Tibial nerve (tissue), 4 donors: ENCODE data around the gene KPNA1. TPM values are rescaled to one million over a fixed set of nuclear protein-coding genes. Genes with fewer than 3 reads are reported as not detected.

Experiments used
- DNase-seq, 2 donors: peaks; one replicate each; pipeline ENCODE4 v3.0.0-alpha.2; 2019; ENCODE audit warnings: low spot score in 2 of 2
- H3K27ac ChIP-seq, 4 donors: fragments of 200-600 bp; sonication (generic) in 3 of 4; one replicate each; pipeline ENCODE4 v1.5.1; 2017 to 2019; ENCODE audit warnings: mild to moderate bottlenecking in 1 of 4
- H3K27me3 ChIP-seq, 2 donors: fragments of 200-600 bp; sonication (generic) in 1 of 2; one replicate each; pipeline versions ENCODE4 v1.5.1 to v1.6.0; 2017 to 2019
- H3K36me3 ChIP-seq, 3 donors: fragments of 200-600 bp; sonication (generic); one replicate each; pipeline ENCODE4 v1.5.1; 2018 to 2019
- H3K4me1 ChIP-seq, 4 donors: fragments of 200-600 bp; sonication (generic) in 3 of 4; one replicate each; pipeline ENCODE4 v1.5.1; 2017 to 2019
- H3K4me3 ChIP-seq, 4 donors: fragments of 200-600 bp; sonication (generic) in 3 of 4; one replicate each; pipeline ENCODE4 v1.5.1; 2017 to 2019; ENCODE audit warnings: mild to moderate bottlenecking in 1 of 4, moderate library complexity in 1 of 4
- H3K9me3 ChIP-seq, 4 donors: fragments of 200-600 bp; sonication (generic) in 3 of 4; one replicate each; pipeline ENCODE4 v1.5.1; 2017 to 2019
- CTCF ChIP-seq, 5 experiments: fragments of 200-600 bp in 3 of 5; fragments of 450-650 bp in 2 of 5; sonication (generic) in 3 of 5; IDR thresholded peaks; one replicate each; pipeline ENCODE4 v1.5.1; 2016 to 2019; ENCODE audit warnings: antibody characterized with exemption in 5 of 5, mild to moderate bottlenecking in 3 of 5, moderate library complexity in 2 of 5
- EP300 ChIP-seq, 2 donors: sonication (generic); formaldehyde crosslinking; IDR thresholded peaks; one replicate each; pipeline ENCODE4 v1.6.1; 2017; ENCODE audit warnings: antibody characterized with exemption in 2 of 2, mild to moderate bottlenecking in 1 of 2
- POLR2A ChIP-seq, 2 donors: fragments of 450-650 bp; IDR thresholded peaks; one replicate each; pipeline ENCODE4 v1.6.1; 2017; ENCODE audit warnings: antibody characterized with exemption in 2 of 2, mild to moderate bottlenecking in 2 of 2, moderate library complexity in 2 of 2
- WGBS, 2 donors: methylation state at CpG; one replicate each; pipeline ENCODE4 v1.1.5; 2018; 5-methylcytosine and 5-hydroxymethylcytosine counted together
- total RNA-seq, 4 donors: library from RNA; depleted of rRNA; stranded (reverse); fragments of >200 nt; gene quantifications; one replicate each; pipeline ENCODE4 v1.1.0, GENCODE V29; 2016

The KPNA1 gene
- total RNA-seq, 4 donors from 2014 or later, result 36.8 to 46.5 (median 41.8) TPM

- no peak overlapping the region for H3K4me3 ChIP-seq
- peaks cover 0 to 13% (median 0%) of the 10 kb centered on the region in 4 donors for H3K4me1 ChIP-seq
- no peak for DNase-seq
- no peaks in the 10 kb centered on the region for H3K9me3 ChIP-seq
- TF ChIP-seq POLR2A (IDR thresholded peaks at IDR 0.05) (no peak), EP300 (IDR thresholded peaks at IDR 0.05) (no peak), CTCF (IDR thresholded peaks at IDR 0.05) (no peak)
- no peaks in the 10 kb centered on the region for H3K27me3 ChIP-seq
- no peak overlapping the region for H3K27ac ChIP-seq
- WGBS, 2 donors, result 96 to 99% methylated on average over 3 of the region's 3 CpGs
- peaks cover 0 to 36% (median 4%) of the 10 kb centered on the region in 3 donors for H3K36me3 ChIP-seq
Observed at GRCh38 chr3:122466701-122467240, 48.0 kb downstream of the KPNA1 start.

- 98 to 100% methylated on average over 1 of the region's 1 CpG for WGBS, 2 donors
- Histone ChIP-seq H3K36me3 (peaks cover 0 to 55% (median 4%) of the 10 kb centered on the region in 3 donors), H3K4me1 (peaks cover 0 to 13% (median 0%) of the 10 kb centered on the region in 4 donors), H3K4me3 (no peak overlapping the region), H3K9me3 (no peaks in the 10 kb centered on the region), H3K27me3 (no peaks in the 10 kb centered on the region), H3K27ac (no peak overlapping the region)
- no peak for TF ChIP-seq POLR2A (IDR thresholded peaks at IDR 0.05)
- TF ChIP-seq CTCF (IDR thresholded peaks at IDR 0.05), result no peak
- no peak for TF ChIP-seq EP300 (IDR thresholded peaks at IDR 0.05)
- no peak for DNase-seq
Observed at GRCh38 chr3:122464659-122465058, 50.1 kb downstream of the KPNA1 start.

DNA sequence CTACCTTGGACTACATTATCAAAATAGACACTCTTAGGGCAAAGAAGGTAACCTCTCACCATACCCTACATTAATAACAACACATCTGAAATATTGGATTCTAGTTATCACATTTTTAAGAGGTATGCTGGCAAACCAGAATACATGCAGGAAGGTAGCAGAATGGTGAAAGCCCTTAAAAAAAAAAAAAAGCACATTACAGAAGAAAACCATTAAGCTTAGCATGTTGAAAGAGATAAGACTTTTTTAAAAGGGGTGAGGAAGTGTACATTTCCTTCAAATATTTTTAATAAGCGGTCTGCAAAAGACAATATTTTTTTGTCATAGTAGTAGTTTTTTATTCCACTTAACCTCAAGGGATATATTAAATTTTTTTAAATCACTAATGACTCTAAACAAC lies 52.3 kb downstream of the KPNA1 start:
- Histone ChIP-seq H3K4me1 (peaks cover 0 to 4% (median 0%) of the 10 kb centered on the region in 4 donors), H3K27me3 (no peaks in the 10 kb centered on the region), H3K4me3 (no peak overlapping the region), H3K27ac (no peak overlapping the region), H3K36me3 (peaks cover 0 to 74% (median 0%) of the 10 kb centered on the region in 3 donors), H3K9me3 (no peaks in the 10 kb centered on the region)
- TF ChIP-seq POLR2A (IDR thresholded peaks at IDR 0.05), result no peak
- no peak for TF ChIP-seq CTCF (IDR thresholded peaks at IDR 0.05)
- no peak for TF ChIP-seq EP300 (IDR thresholded peaks at IDR 0.05)
- no peak for DNase-seq
- WGBS, 2 donors, result 89 to 92% methylated on average over 1 of the region's 1 CpG

- TF ChIP-seq CTCF (IDR thresholded peaks at IDR 0.05), result no peak
- TF ChIP-seq POLR2A (IDR thresholded peaks at IDR 0.05), result no peak
- TF ChIP-seq EP300 (IDR thresholded peaks at IDR 0.05), result no peak
- H3K4me1 ChIP-seq, result peaks cover 0 to 4% (median 0%) of the 10 kb centered on the region in 4 donors
- no peak overlapping the region for H3K4me3 ChIP-seq
- H3K36me3 ChIP-seq, result peaks cover 0 to 77% (median 0%) of the 10 kb centered on the region in 3 donors
- 87 to 89% methylated on average over 3 of the region's 3 CpGs for WGBS, 2 donors
- H3K27me3 ChIP-seq, result no peaks in the 10 kb centered on the region
- no peaks in the 10 kb centered on the region for H3K9me3 ChIP-seq
- no peak overlapping the region for H3K27ac ChIP-seq
- DNase-seq, result no peak
Observed at GRCh38 chr3:122461806-122462205, 52.9 kb downstream of the KPNA1 start.

DNA sequence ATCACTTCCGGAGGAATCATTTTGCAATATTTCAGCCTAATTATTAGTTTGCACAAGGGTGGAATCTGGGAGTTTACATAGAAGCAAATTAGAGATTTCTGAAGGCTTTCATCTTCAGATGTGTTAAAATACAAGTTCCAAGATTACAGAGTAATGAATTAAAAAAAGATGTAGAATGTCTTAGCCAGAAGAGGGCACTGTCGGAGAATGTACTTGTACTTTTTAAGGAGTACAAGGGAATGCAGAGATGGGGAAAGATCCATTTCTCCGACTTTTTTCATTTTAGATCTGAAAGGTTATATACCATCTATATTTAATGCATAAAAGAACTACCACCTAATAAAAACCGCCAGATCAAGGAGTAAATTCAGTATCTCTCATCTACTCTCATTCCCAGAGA lies 55.7 kb downstream of the KPNA1 start:
- 57 to 59% methylated on average over 4 of the region's 4 CpGs for WGBS, 2 donors

More for the DNA sequence above, 55.7 kb downstream of the KPNA1 start:
- no peak overlapping the region for H3K4me3 ChIP-seq
- no peak overlapping the region for H3K27ac ChIP-seq
- no peaks in the 10 kb centered on the region for H3K9me3 ChIP-seq
- peaks cover 0 to 72% (median 0%) of the 10 kb centered on the region in 3 donors for H3K36me3 ChIP-seq
- H3K27me3 ChIP-seq, result no peaks in the 10 kb centered on the region
- no peak for DNase-seq
- H3K4me1 ChIP-seq, result peaks cover 0 to 4% (median 0%) of the 10 kb centered on the region in 4 donors
- no peak for TF ChIP-seq EP300 (IDR thresholded peaks at IDR 0.05)
- TF ChIP-seq CTCF (IDR thresholded peaks at IDR 0.05), result peak in 4 of 5 experiments; percentile 6 to 33 (median 19)
- TF ChIP-seq POLR2A (IDR thresholded peaks at IDR 0.05), result no peak
